DMS53 treated with DMSO at 0.1 percent for 48 hours (cell line): ENCODE results near the gene GNB4.

Experiments
- DNase-seq: peaks from one replicate; lab custom pipeline; 2025; ENCODE audit not compliant: unreplicated experiment; lab: John Stamatoyannopoulos, UW

The GNB4 gene

DNA sequence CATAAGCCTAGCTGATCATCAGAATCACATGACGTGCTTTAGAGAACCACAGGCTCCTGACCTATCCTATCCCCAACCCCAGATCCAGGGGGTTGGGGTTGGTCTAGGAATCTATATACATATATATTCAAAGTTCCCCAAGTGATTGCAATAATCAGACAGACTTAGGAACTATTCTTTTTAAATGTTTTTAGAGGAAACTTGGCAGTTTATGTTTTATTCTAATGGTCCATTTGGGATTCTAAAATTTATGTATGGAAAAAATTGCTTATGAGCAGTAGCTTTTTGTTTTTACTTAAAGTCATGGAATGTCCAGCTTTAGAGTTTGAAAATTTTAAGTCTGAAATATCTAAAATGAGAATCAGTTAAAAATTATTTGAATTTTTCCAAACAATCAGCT is 81.6 kb downstream of the GNB4 start:
- DNase-seq = no peak

DNA sequence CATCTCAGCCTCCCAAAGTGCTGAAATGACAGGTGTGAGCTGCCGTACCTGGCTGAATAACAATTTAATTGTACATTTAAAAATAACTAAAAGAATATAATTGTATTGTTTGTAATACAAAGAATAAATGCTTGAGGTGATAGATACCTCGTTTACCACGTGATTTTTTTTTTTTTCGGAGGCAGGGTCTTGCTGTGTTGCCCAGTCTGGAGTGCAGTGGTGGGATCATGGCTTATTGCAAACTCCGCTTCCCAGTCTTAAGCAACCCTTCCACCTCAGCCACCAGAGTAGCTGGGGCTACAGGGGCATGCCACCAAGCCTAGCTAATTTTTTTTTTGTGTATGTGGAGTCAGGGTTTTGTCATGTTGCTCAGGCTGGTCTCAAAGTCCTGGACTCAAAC is 87.9 kb downstream of the GNB4 start:
- no peak for DNase-seq

DNA sequence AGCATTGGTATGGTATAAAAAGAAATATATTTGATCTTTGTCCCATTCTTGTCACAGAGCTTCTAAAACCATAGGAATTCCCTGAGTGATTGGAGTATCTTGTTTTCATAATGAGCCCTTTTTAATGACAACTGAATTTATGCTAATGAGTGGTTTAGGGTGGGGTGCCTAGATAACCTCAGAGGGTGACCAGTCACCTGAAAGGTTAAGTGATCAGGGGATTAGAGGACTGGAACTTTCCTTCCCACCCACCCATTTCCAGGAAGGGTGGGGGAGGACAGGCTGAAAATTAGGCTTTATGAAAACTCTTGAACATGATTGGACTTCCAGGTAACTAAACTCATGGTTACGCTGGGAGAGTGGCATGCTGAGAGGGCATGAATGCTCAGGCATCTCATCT is 95.3 kb downstream of the GNB4 start:
- no peak for DNase-seq

GRCh38 chr3:179348325-179349013 is 102.8 kb downstream of the GNB4 start:
- DNase-seq = no peak

- peak; percentile 88 for DNase-seq
These were observed 103.7 kb downstream of the GNB4 start, which contains the start of gene MFN1 for GRCh38 chr3:179347345-179348194. MFN1 (plus strand) TSS chr3:179347709; CDS start chr3:179348852, 1,143 bp downstream.
